Measurements from ENCODE around the gene LBH.

LBH gene

DNA sequence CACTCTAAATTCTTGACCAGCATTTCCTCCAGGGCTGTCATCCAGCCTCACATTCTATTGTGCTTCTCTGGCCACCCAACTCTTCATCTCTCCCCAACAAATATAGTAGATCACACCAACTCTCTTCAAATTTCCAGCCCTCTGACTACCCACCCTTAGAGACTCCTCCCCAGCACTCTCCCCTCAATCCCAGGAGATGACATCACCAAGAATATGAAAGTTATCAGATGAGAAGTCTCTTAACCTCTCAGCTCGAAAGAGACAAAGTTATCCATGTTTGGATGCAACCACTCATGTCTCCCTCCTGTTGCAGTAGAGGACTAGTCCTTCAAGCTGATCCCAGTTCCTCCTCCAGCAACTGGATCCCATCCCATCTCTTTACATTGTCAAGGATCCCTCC, 47.1 kb downstream of the LBH start:
- no peak for DNase-seq

DNA sequence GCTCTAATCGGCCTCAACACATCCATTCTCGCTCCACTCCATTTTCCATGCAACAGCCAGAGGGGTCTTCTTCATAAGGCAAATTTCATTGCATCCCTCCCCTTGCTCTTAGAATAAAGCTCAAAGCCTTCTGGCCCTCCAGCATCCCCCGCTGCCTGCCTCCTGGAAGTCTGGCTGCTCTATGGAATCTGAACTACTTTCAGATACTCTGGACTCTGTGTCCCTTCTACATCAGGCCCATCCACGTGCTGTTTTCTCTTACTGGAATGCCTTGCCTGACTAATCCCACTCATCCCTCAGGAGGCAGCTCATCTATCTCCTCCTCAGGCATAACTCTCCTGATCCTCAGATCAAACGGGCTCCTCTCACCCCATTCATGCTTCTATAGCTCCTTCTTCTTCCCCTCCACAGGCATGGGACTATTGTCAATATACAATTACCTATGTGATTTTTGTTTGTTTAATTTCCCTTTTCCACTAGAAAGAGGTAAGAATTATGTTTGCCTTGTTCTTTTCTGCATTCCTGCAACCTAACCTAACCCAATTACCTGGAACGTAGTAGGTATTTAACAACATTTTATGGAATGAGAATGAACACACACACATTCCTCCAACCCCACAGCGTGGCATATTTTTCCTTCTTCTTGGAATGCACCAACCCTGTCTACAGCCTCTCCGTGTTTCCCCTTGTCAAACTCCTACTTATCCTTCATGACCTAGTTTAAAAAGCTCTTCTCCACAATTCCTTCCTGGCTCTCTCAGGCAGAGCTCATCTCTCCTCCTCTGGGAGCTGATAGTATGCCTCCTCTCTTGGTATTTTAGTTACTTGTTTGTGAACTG, 49.5 kb downstream of the LBH start:
- DNase-seq, result no peak

GRCh38 chr2:30282081-30282480, 50.7 kb downstream of the LBH start:
- DNase-seq, result no peak

DNA sequence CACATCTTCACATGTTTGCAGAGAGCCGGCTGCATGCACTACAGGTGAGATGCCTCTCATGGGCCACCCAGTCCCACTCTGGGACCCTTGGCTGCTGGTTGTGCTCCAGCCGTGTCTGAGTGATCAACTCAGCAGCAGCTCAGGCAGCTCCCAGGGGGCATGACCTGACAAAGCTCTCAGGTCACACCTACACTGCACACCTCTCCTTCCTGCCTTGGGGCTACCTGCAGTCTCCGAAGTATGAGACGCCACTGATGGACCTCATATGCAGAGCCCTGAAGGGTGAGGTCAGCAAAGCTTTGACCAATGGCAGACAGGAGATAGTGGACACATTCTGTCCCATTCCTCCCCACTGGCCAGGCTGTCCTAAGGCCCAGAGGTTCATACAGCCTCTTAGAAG, 51.4 kb downstream of the LBH start:
- no peak for DNase-seq

DNA sequence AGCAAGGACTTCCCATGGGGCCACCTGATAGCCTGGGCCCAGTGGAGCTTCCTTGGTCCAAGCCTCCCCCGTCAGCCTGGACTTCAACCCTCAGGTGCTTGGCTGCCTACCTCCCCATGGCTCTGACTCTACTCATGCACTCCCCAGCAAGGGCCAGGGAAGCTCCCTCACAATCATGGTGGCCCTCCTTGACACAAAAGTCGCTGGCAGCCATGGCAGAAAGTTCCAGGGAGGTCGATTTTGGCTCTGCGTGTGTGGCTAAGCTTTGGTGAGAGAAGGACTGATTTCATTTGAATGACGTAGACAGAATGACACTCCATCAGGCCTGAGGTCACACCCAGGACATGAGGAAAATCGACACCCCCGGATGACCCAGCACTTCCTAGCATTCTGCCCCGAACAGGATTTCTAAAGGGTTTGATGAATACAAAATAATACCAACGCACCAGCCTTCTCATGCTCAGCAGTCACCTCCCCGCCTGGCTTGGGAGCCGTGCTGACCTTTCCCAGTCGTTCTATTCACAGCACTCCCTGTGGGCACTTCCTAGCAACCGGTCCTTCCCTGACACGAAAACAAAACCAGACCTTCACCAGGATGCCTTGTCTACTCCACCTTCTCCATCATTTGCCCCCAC, 52.7 kb downstream of the LBH start:
- no peak for DNase-seq

GRCh38 chr2:30285758-30286157, 54.4 kb downstream of the LBH start:
- no peak for DNase-seq

DNA sequence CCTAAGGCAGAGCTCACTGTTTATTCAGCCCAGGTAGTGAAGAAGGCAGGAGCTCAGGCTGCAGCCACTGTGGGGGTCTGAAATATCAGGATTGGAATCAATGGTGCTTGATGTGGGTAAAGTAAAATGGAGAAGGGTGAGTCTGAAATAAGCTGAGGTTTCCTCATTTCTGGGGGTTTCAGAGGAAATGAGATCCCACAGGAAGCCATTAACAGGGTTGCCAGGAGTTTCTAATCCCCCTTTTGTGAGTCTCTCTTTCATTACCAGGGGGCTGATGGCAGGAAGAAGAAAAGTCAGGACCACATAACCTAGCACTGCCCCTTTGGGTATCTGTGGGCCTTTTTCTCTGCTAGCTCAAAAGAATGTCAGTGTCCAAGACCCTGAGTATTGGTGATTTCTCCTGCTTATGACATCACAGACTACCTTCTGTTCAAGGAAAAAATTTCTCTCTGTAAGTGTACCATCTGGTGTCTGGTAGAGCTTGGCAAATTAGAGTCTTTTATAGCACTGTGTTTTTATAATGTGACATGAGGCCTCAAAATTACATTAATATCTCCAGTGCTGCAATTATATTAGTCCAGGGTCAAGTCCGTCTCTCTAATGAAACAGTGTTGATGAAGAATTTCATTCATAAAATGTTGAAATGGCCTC, 56.0 kb downstream of the LBH start:
- no peak for DNase-seq

GRCh38 chr2:30287857-30288513, 56.7 kb downstream of the LBH start:
- DNase-seq, result no peak

DNA sequence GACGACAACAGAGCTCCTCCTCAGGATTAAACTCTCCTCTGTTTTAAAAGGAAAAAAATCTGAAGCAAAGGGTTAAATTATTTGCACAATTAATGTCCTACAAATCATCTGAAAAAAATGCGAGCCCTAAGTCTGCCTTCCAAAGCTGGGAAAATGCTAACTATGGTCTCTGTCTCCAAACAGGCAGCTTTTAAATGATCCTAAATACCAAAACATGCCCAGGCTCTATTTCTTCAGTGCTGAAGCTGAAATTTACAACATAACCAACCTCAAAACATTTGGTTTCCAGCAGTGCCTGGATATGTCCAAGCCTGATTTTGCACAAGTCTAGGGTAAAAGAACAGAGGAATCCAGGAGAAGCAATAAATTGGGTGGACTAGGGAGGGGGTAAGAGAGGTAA, 57.2 kb downstream of the LBH start:
- no peak for DNase-seq

GRCh38 chr2:30293303-30293921, 62.1 kb downstream of the LBH start:
- DNase-seq, result no peak

DNA sequence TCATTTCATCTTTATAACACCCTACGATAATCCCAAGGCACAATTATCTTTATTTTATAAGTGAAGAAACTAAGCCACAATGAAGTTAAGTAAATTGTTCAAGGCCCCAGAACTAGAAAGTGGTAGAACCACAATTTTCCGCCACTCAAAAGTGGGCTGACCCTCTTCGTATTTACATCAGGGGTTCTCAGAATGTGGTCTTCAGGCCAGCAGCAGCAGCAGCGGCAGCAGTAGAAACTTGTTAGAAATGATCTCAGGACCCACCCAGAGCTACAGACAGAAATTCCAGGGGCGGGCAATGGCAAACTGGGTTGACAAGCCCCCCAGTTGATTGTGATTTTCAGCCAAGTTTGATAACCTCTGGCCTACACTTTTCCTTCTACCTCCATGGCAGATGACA, 62.8 kb downstream of the LBH start:
- no peak for DNase-seq

DNA sequence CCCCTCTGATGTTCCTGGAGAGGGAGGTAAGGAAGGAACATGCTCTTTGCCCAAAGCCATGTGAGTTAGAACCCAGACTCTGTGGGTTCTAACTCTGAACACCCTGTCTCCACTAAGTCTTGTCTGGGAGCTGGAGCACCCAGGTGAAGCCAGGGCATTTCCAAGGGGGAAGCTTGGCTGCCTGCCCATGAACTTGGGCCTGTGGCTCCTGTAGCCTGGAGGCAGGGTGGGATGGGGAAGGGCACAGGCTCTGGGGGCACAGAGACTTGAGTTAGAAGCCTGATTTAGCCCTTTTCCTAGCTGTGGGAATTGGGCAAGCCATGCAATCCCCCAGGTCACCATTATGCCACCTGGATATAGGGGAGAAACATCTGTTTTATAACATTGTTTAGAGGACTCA, 65.2 kb downstream of the LBH start:
- no peak for DNase-seq

DNA sequence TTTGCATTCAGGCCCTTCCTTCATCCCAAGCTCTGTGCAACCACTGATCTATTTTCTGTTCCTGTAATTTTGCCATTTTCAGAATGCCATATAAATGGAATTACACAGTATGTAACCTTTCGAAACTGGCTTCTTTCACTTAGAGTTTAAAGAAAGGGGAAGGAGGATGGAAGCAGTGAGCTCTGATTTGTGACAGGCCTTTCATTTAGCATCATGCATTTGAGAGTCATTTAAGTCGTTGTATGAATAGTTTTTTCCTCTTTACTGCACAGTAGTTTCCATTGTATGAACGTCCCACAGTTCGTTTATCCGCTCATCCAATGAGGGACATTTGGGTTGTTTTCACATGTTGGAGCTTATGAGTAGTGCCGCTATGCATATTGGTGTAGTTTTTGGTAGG, 67.0 kb downstream of the LBH start:
- DNase-seq, result no peak

- no peak for DNase-seq
Observed at GRCh38 chr2:30300122-30300455, 68.8 kb downstream of the LBH start.

- DNase-seq, result no peak
Observed at GRCh38 chr2:30300456-30301221, 69.3 kb downstream of the LBH start.

GRCh38 chr2:30301551-30301950, 70.2 kb downstream of the LBH start:
- no peak for DNase-seq

GRCh38 chr2:30302566-30302965, 71.2 kb downstream of the LBH start:
- no peak for DNase-seq

- no peak for DNase-seq
Observed at GRCh38 chr2:30303095-30303494, 71.8 kb downstream of the LBH start.

DNA sequence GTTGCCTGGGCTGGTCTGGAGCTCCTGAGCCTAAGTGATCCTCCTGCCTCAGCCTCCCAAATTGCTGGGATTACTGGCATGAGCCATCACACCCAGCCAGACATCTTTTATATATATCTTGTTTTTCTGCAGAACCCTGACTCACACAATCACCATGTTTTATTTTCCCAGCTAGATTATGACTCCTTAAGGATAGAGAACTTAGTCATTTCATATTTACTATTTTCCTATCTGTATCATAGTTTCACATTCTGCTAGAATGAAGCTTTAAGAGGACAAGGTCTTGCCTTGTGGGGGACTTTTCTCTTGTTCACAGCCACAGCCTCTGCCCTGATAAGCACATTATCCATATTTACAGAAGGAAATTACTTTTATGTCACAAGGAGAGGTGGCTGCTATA, 73.9 kb downstream of the LBH start:
- no peak for DNase-seq

- no peak for DNase-seq
Observed at GRCh38 chr2:30306522-30306921, 75.2 kb downstream of the LBH start.

DNA sequence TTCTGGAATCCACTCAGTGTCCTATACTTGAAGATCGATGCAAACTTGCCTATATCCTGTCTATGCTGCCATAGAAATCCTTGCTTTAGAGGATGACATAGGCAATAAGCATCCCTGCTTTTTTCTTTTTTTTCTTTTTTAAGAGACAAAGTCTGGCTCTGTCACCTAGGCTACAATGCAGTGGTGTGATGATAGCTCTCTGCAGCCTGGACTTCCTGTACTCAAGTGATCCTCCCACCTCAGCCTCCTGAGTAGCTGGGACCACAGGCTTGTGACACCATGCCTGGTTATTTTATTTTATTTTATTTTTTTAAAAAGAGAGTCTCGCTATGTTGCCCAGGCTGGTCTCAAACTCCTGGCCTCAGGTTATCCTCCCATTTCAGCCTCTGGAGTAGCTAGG, 76.9 kb downstream of the LBH start:
- DNase-seq, result no peak

All from CD4-positive, alpha-beta T cell treated with Interleukin-17A for 4 hours (primary cell).